ENCODE measurements around the gene GATA3.

DNA sequence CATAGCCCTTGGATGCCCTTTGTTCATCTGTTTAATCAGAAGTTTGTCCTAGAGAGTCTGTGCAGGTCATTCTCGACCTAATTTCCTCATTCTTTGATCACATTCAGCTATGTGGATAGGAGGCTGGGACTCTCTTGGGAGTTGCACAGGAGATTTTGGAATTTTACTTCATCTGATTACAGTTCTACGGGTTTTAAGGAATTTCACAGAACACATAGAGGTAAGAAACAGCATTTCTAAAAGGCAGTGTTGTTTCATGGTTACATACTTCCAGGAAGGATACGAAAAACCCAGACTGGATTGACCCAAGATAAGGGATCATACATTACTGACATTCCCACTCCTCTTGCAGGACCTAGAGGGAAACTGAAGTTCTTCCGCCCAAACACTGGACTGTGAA, 45.9 kb downstream of the GATA3 start:
- TF ChIP-seq EZH2phosphoT487 (IDR thresholded peaks at IDR 0.05; ENCODE audit: insufficient read depth, low read depth), result no peak
- no peak for TF ChIP-seq EZH2 (IDR thresholded peaks at IDR 0.05; ENCODE audit: insufficient read depth, poor library complexity, severe bottlenecking)

All from GM23248 (cell line).